K562 (cell line): ENCODE measurements around the gene FAM114A2. TPM values are rescaled to one million over a fixed set of nuclear protein-coding genes. Genes with fewer than 3 reads are reported as not detected.

Source experiments
- DACH1 ChIP-seq: fragments of 450-650 bp; IDR thresholded peaks from 2 replicates; pipeline ENCODE4 v1.6.1; 2018; ENCODE audit not compliant: partially characterized antibody
- ETV1 ChIP-seq: fragments of 450-650 bp; conservative IDR thresholded peaks from 2 replicates; pipeline ENCODE4 v1.6.1; 2016; ENCODE audit warnings: missing genetic modification characterization, control low read depth, low read depth, missing compliant biosample characterization
- GATA2 ChIP-seq: sonication (generic); formaldehyde crosslinking; IDR thresholded peaks from 2 replicates; pipeline ENCODE4 v1.4.0; 2020; ENCODE audit warnings: mild to moderate bottlenecking, missing genetic modification reagents
- GTF3C2 ChIP-seq: IDR thresholded peaks from 3 replicates; pipeline ENCODE4 v1.6.1; 2011; ENCODE audit warnings: borderline replicate concordance, mild to moderate bottlenecking, moderate library complexity; ENCODE audit not compliant: insufficient read length; ENCODE audit errors: extremely low read depth
- LCOR ChIP-seq: sonication (generic); formaldehyde crosslinking; IDR thresholded peaks from 2 replicates; pipeline ENCODE4 v1.8.0; 2022; ENCODE audit warnings: mild to moderate bottlenecking, missing genetic modification reagents
- MEF2D ChIP-seq: conservative IDR thresholded peaks from 2 replicates; pipeline ENCODE4 v1.6.1; 2016; ENCODE audit warnings: low read depth, missing genetic modification characterization, missing compliant biosample characterization
- MXI1 ChIP-seq: IDR thresholded peaks from 2 replicates; pipeline ENCODE4 v1.6.1; 2011; ENCODE audit warnings: low read depth, mild to moderate bottlenecking, improper control_type of control experiment, low read length
- MYNN ChIP-seq, 2 experiments: sonication (generic); formaldehyde crosslinking in 1 of 2; IDR thresholded peaks; 2 replicates each; pipeline versions ENCODE4 v1.5.0 to v1.6.1; 2016 to 2020; ENCODE audit warnings: antibody characterized with exemption in 1 of 2, missing genetic modification reagents in 1 of 2
- POLR2AphosphoS5 ChIP-seq: IDR thresholded peaks from 2 replicates; pipeline ENCODE4 v1.6.1; 2011; ENCODE audit warnings: mild to moderate bottlenecking, low read depth, low read length, moderate library complexity; ENCODE audit not compliant: control insufficient read depth, insufficient read depth
- RBM17 ChIP-seq: fragments of 200-400 bp; formaldehyde crosslinking; IDR thresholded peaks from 2 replicates; pipeline ENCODE4 v1.6.1; 2017; ENCODE audit warnings: low read depth, mild to moderate bottlenecking, low read length, borderline replicate concordance
- RBM22 ChIP-seq: fragments of 200-400 bp; formaldehyde crosslinking; IDR thresholded peaks from 2 replicates; pipeline ENCODE4 v1.6.1; 2018; ENCODE audit warnings: low read length, low read depth; ENCODE audit not compliant: poor library complexity, severe bottlenecking
- STAG1 ChIP-seq: sonication (generic); formaldehyde crosslinking; IDR thresholded peaks from 2 replicates; pipeline ENCODE4 v1.5.0; 2020; ENCODE audit warnings: missing genetic modification reagents, borderline replicate concordance
- SUPT5H ChIP-seq: fragments of 450-650 bp; IDR thresholded peaks from 2 replicates; pipeline ENCODE4 v1.6.1; 2016
- TCF7L2 ChIP-seq: fragments of 150-350 bp; IDR thresholded peaks from 2 replicates; pipeline ENCODE4 v1.6.1; 2016; ENCODE audit warnings: low read depth, mild to moderate bottlenecking, low read length, moderate library complexity
- TOE1 ChIP-seq, 2 experiments: fragments of 450-650 bp in 1 of 2; sonication (generic) in 1 of 2; formaldehyde crosslinking in 1 of 2; IDR thresholded peaks; 2 replicates each; pipeline versions ENCODE4 v1.7.1 to v1.8.0; 2016 to 2022; ENCODE audit warnings: borderline replicate concordance in 2 of 2, mild to moderate bottlenecking in 2 of 2, antibody characterized with exemption in 1 of 2, inconsistent platforms in 1 of 2, low read depth in 1 of 2, missing genetic modification reagents in 1 of 2, moderate library complexity in 1 of 2
- ZFP30 ChIP-seq: fragments of 250-450 bp; sonication (Bioruptor Pico); IDR thresholded peaks from 2 replicates; pipeline ENCODE4 v1.8.0; 2022; ENCODE audit warnings: moderate library complexity, mild to moderate bottlenecking, inconsistent platforms, borderline replicate concordance
- ZNF165 ChIP-seq: fragments of 250-450 bp; sonication (Bioruptor Pico); IDR thresholded peaks from 2 replicates; pipeline ENCODE4 v1.4.0; 2020; ENCODE audit warnings: borderline replicate concordance
- ZNF175 ChIP-seq: fragments of 200-800 bp; sonication (Bioruptor generic); IDR thresholded peaks from 2 replicates; pipeline ENCODE4 v1.6.1; 2016; ENCODE audit warnings: low read depth, mild to moderate bottlenecking, missing genetic modification characterization, missing compliant biosample characterization
- ZNF263 ChIP-seq: sonication (generic); formaldehyde crosslinking; IDR thresholded peaks from 2 replicates; pipeline ENCODE4 v1.8.0; 2022; ENCODE audit warnings: mild to moderate bottlenecking, missing genetic modification reagents, borderline replicate concordance
- polyA plus RNA-seq, 8 experiments: library from polyadenylated mRNA; depleted of rRNA in 4 of 8; stranded (reverse) in 5 of 8; unstranded in 3 of 8; fragments of >200 nt; fragmentation: Nextera tagmentation in 2 of 8; fragmentation: Illumina TruSeq in 1 of 8; extraction: Ambion mirVana in 2 of 8; extraction: Trizol in 1 of 8; gene quantifications; 2 replicates each; pipeline versions ENCODE4 v1.2.1 to v1.2.3, GENCODE V29; 2011 to 2014; ENCODE audit warnings: inconsistent platforms in 1 of 8, missing spikeins in 1 of 8
- total RNA-seq, 7 experiments: library from RNA; depleted of rRNA in 6 of 7; stranded (reverse); fragments of >200 nt in 6 of 7; fragmentation: Illumina TruSeq in 2 of 7; extraction: Trizol in 2 of 7; gene quantifications; 2 replicates each; pipeline versions ENCODE4 v1.2.1 to v1.2.3, GENCODE V29; 2011 to 2021; ENCODE audit warnings: low replicate concordance in 1 of 7

FAM114A2 gene
- total and polyA plus RNA-seq, 9 of the 15 experiments (the other 6 are each of a cell fraction or from before 2014, with no cell fraction given): 14.4 to 28.1 (median 21.2) TPM

- peak; percentile 70; the same call in 1 of the 2 replicates for TF ChIP-seq TOE1 (IDR thresholded peaks at IDR 0.05; ENCODE audit: borderline replicate concordance)
- TF ChIP-seq TOE1 (CRISPR knock-in tag; IDR thresholded peaks at IDR 0.05; ENCODE audit: borderline replicate concordance, low read depth): no peak
- no peak for TF ChIP-seq GTF3C2
- TF ChIP-seq DACH1: no peak
- TF ChIP-seq POLR2AphosphoS5: peak; percentile 88
- peak; percentile 88 for TF ChIP-seq LCOR (CRISPR knock-in tag)
- 0 out of 2 replicates have a peak, but pooled peaks have one; percentile 44 for TF ChIP-seq MYNN (IDR thresholded peaks at IDR 0.05)
- TF ChIP-seq MYNN (CRISPR knock-in tag; IDR thresholded peaks at IDR 0.05): no peak
- no peak for TF ChIP-seq ZNF165
- no peak for TF ChIP-seq TCF7L2
- TF ChIP-seq ETV1 (tag): peak; percentile 90
- TF ChIP-seq ZNF263 (CRISPR knock-in tag): peak; percentile 9; the same call in 1 of the 2 replicates
- TF ChIP-seq MXI1: no peak
- no peak for TF ChIP-seq GATA2 (CRISPR knock-in tag)
- no peak for TF ChIP-seq RBM17
- peak; percentile 40 for TF ChIP-seq RBM22
- TF ChIP-seq SUPT5H: peak; percentile 93
- TF ChIP-seq STAG1 (CRISPR knock-in tag): no peak
- TF ChIP-seq ZNF175: no peak
- TF ChIP-seq MEF2D (tag): no peak
- TF ChIP-seq ZFP30 (CRISPR knock-in tag): no peak
These were observed at the start of gene FAM114A2, which contains the start of gene MFAP3 (continued) for GRCh38 chr5:154038707-154039457.
